ENCODE data around the gene TMEM175. TPM values are rescaled to one million over a fixed set of nuclear protein-coding genes. Genes with fewer than 3 reads are reported as not detected.

TMEM175 gene
- total RNA-seq, 1 experiment from 2014 or later, result 20.2 TPM

DNA sequence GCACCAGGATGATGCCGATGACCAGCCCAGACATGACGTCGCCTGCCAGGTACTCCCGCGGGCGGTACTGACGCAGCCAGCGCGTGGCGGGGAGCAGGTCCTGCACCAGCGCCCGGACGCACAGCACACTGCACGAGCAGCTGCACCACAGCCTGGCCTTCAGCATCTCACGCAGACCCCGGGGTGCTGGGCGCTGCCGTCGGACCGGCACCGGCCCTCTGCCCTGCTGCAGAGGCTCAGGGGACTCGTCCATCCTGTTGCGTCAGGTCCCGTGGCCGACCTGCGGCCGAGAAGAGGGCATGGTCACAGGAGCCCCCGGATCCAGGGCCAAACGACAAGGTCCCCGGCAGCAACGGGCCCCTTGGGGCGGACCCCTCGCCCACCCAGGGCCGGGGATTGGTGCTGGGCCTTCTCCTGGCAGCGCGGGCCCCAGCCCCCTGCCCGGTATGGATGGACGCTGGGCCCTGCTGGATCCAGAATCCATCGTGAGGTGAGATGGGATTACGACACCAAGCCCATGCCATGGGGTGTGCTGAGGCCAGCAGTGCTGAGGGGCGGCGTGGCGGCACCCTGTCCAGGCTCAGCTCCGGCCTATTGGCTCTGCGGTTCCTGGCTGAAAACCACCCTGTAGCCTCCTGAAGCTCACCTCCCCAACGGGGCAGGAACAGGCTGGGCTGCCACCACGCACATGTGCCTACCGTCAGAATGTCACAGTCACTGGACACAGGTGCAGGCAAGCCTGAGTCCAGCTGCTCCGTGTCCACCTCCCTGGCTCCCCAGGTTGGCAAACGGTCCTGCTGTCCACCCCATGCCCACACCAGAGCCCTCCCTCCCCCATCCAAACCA is 59.4 kb downstream of the TMEM175 start:
- no peak for TF ChIP-seq EZH2 (IDR thresholded peaks at IDR 0.05; ENCODE audit: low read depth)
- TF ChIP-seq, protein P1, sequence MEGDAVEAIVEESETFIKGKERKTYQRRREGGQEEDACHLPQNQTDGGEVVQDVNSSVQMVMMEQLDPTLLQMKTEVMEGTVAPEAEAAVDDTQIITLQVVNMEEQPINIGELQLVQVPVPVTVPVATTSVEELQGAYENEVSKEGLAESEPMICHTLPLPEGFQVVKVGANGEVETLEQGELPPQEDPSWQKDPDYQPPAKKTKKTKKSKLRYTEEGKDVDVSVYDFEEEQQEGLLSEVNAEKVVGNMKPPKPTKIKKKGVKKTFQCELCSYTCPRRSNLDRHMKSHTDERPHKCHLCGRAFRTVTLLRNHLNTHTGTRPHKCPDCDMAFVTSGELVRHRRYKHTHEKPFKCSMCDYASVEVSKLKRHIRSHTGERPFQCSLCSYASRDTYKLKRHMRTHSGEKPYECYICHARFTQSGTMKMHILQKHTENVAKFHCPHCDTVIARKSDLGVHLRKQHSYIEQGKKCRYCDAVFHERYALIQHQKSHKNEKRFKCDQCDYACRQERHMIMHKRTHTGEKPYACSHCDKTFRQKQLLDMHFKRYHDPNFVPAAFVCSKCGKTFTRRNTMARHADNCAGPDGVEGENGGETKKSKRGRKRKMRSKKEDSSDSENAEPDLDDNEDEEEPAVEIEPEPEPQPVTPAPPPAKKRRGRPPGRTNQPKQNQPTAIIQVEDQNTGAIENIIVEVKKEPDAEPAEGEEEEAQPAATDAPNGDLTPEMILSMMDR (conservative IDR thresholded peaks at IDR 0.05), result no peak
- no peak for DNase-seq
- Histone ChIP-seq H3K79me2 (ENCODE audit: low read depth) (peaks cover 10% of the 10 kb centered on the region; the same call in 1 of the 2 replicates), H3K9me2 (ENCODE audit: insufficient read depth) (no peaks in the 10 kb centered on the region), H3K4me3 (no peak overlapping the region), H3K27ac (no peak overlapping the region), H3K27me3 (ENCODE audit: insufficient read depth, low read depth) (no peaks in the 10 kb centered on the region), H3K9me3 (ENCODE audit: insufficient read depth, low read depth) (no peaks in the 10 kb centered on the region), H3K36me3 (ENCODE audit: low read depth) (no peaks in the 10 kb centered on the region), H3K4me2 (no peak overlapping the region), H2AFZ (no peak overlapping the region), H3F3A (ENCODE audit: insufficient read depth, low read depth) (peaks cover 13% of the 10 kb centered on the region; the same call in 1 of the 2 replicates), H3K4me1 (replicated peaks; ENCODE audit: insufficient read depth) (peaks cover 20% of the 10 kb centered on the region), H4K20me1 (ENCODE audit: insufficient read depth) (peaks cover 5% of the 10 kb centered on the region; the same call in 1 of the 2 replicates)
- ChIA-PET CTCF (no interaction called here), POLR2A (ENCODE audit: unreplicated experiment) (interaction anchor here (0.7 kb wide), 3 partner anchors 8 to 52 kb away, joined by 3 to 4 read pairs (median 3); no protein-coding TSS in a partner anchor)
- intact Hi-C loops (cut with micrococcal nuclease; ENCODE audit: unreplicated experiment), result no loop called here
- no TSS peak for BruUV-seq (replicated peaks)

DNA sequence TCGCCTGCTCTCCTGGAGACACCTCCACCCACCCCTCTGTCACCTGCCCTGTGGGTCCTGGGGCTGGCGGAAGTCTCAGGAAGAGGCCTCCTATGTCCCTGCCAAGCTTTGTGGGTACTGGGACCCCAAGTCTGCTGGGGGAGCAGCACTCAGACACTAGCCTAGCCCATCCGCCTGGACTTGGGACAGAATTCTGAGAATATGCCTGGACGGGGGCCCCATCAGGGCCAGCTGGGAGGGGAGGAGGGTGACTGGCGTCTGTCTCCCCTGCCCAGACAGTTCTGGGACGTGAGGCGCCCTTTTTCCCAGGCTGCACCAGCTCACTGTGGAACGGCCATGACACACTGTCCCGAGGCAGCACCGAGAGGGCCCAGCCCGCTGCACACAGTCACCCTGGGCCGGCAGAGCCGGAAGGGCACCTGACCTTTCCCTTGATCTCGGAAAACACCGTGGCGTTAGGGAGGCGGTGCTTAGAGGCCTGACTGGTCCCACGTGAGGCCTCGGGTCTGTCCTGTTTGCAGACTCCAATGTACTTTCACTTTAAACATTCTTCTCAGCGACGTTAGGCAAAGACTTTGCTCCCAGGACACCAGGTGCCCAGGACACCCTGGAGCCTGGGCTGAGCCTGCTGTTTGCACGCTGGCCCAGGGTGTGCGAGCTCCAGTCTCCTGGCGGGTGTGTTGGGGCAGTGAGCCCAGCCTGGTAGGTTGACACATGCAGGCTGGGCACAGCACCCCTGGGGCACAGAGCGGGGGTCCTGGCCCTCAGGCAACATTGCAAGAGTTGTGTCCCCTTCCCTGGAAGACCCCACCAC is 60.2 kb downstream of the TMEM175 start:
- Histone ChIP-seq H2AFZ (no peak overlapping the region), H3K4me3 (no peak overlapping the region), H3K4me1 (replicated peaks; ENCODE audit: insufficient read depth) (peaks cover 20% of the 10 kb centered on the region), H4K20me1 (ENCODE audit: insufficient read depth) (peaks cover 5% of the 10 kb centered on the region), H3K9me3 (ENCODE audit: insufficient read depth, low read depth) (no peaks in the 10 kb centered on the region), H3K36me3 (ENCODE audit: low read depth) (no peaks in the 10 kb centered on the region), H3K27ac (0 out of 2 replicates have a peak overlapping the region, but pooled peaks have one; percentile 16), H3K79me2 (ENCODE audit: low read depth) (peaks cover 10% of the 10 kb centered on the region; the same call in 1 of the 2 replicates), H3F3A (ENCODE audit: insufficient read depth, low read depth) (peaks cover 9% of the 10 kb centered on the region; the same call in 1 of the 2 replicates), H3K9me2 (ENCODE audit: insufficient read depth) (no peaks in the 10 kb centered on the region), H3K4me2 (peak overlapping the region; percentile 42), H3K27me3 (ENCODE audit: insufficient read depth, low read depth) (peaks cover under 1% of the 10 kb centered on the region; the same call in 1 of the 2 replicates)
- ChIA-PET CTCF (no interaction called here), POLR2A (ENCODE audit: unreplicated experiment) (interaction anchor here (0.7 kb wide), 2 partner anchors 9 to 18 kb away, joined by 3 to 4 read pairs; no protein-coding TSS in a partner anchor)
- TF ChIP-seq, protein P1 (conservative IDR thresholded peaks at IDR 0.05), result no peak
- TF ChIP-seq EZH2 (IDR thresholded peaks at IDR 0.05; ENCODE audit: low read depth), result no peak
- no TSS peak for BruUV-seq (replicated peaks)
- peak; percentile 66 to 81 for DNase-seq
- intact Hi-C loops (cut with micrococcal nuclease; ENCODE audit: unreplicated experiment), result no loop called here
